ENCODE data around the gene PAXX. TPM values are rescaled to one million over a fixed set of nuclear protein-coding genes. Genes with fewer than 3 reads are reported as not detected.

PAXX gene
- total and polyA plus RNA-seq, 2 experiments from 2014 or later: 102 to 130 TPM

DNA sequence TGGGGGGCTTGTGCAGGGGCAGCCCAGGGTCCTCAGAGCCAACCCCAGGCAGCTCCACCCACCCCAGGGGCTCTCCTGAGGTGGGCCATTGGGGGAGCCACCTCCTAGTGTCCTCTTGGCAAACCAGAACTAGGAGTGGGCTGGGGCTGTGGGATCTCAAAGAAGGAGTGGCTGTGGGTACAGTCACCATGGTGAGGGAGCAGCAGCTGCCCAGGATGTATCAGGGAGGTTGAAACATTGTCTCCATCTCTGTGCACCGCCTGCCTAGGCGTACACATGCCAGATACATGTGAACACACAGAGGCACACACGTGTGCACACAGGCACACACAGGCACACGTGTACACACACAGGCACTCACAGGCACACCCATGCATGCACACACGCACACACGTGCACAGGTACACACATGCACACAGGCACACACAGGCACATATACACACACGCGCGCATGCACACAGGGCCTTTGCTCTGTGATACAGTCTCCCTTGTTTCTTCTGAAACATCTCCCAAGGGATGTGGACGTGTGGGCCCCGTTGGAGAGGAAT, 29.4 kb upstream of the PAXX start:
- no peak overlapping the region for H3K4me3 ChIP-seq
- no peak overlapping the region for H3K27ac ChIP-seq
- no peaks in the 10 kb centered on the region for H3K27me3 ChIP-seq
- no peaks in the 10 kb centered on the region for H3K9me3 ChIP-seq (ENCODE audit: low read depth)
- peaks cover 4% of the 10 kb centered on the region for H3K4me1 ChIP-seq (ENCODE audit: low read depth)
- H3K36me3 ChIP-seq: no peaks in the 10 kb centered on the region
- DNase-seq (ENCODE audit: low read depth in 1 of 2, low spot score in 1 of 2): no peak
- TF ChIP-seq CTCF (IDR thresholded peaks at IDR 0.05; ENCODE audit: low read depth, low read length): no peak

DNA sequence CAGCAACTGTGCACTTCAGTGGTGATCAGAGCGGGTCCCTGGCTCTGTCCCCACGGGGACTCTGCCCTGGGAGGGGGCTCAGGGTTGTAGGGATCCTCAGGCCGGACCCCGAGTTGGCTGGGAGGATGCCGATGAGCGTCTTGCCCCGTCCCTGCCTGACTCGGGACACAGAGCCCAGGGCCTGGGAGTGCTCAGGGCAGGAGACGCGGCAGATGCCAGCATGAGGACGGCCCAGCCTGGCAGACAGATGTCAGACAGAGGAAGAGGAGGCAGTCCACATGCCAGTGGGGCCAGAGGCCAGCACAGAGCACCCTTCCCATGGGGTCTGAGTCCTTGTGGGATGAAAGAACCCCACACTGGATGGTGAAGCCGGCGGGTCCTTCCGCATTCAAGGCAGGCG, 28.9 kb upstream of the PAXX start:
- TF ChIP-seq CTCF (IDR thresholded peaks at IDR 0.05; ENCODE audit: low read depth, low read length): no peak
- H3K4me3 ChIP-seq: no peak overlapping the region
- H3K27ac ChIP-seq: no peak overlapping the region
- no peak for DNase-seq (ENCODE audit: low read depth in 1 of 2, low spot score in 1 of 2)
- H3K27me3 ChIP-seq: no peaks in the 10 kb centered on the region
- no peaks in the 10 kb centered on the region for H3K36me3 ChIP-seq
- H3K4me1 ChIP-seq (ENCODE audit: low read depth): peaks cover 4% of the 10 kb centered on the region
- H3K9me3 ChIP-seq (ENCODE audit: low read depth): no peaks in the 10 kb centered on the region

GRCh38 chr9:136963751-136964150, 28.5 kb upstream of the PAXX start:
- peaks cover 4% of the 10 kb centered on the region for H3K4me1 ChIP-seq (ENCODE audit: low read depth)
- no peaks in the 10 kb centered on the region for H3K9me3 ChIP-seq (ENCODE audit: low read depth)
- H3K27me3 ChIP-seq: no peaks in the 10 kb centered on the region
- no peak for DNase-seq (ENCODE audit: low read depth in 1 of 2, low spot score in 1 of 2)
- H3K36me3 ChIP-seq: no peaks in the 10 kb centered on the region
- H3K27ac ChIP-seq: no peak overlapping the region
- no peak for TF ChIP-seq CTCF (IDR thresholded peaks at IDR 0.05; ENCODE audit: low read depth, low read length)
- no peak overlapping the region for H3K4me3 ChIP-seq

- H3K4me3 ChIP-seq: no peak overlapping the region
- no peak for TF ChIP-seq CTCF (IDR thresholded peaks at IDR 0.05; ENCODE audit: low read depth, low read length)
- no peaks in the 10 kb centered on the region for H3K9me3 ChIP-seq (ENCODE audit: low read depth)
- peaks cover 4% of the 10 kb centered on the region for H3K4me1 ChIP-seq (ENCODE audit: low read depth)
- H3K36me3 ChIP-seq: no peaks in the 10 kb centered on the region
- no peak for DNase-seq (ENCODE audit: low read depth in 1 of 2, low spot score in 1 of 2)
- no peaks in the 10 kb centered on the region for H3K27me3 ChIP-seq
- H3K27ac ChIP-seq: no peak overlapping the region
These were observed 28.0 kb upstream of the PAXX start for GRCh38 chr9:136964171-136964689.

GRCh38 chr9:136964833-136965422, 27.3 kb upstream of the PAXX start:
- DNase-seq (ENCODE audit: low read depth in 1 of 2, low spot score in 1 of 2): no peak
- Histone ChIP-seq H3K4me3 (no peak overlapping the region), H3K9me3 (ENCODE audit: low read depth) (no peaks in the 10 kb centered on the region), H3K27me3 (no peaks in the 10 kb centered on the region), H3K27ac (no peak overlapping the region), H3K36me3 (no peaks in the 10 kb centered on the region), H3K4me1 (ENCODE audit: low read depth) (peaks cover 4% of the 10 kb centered on the region)
- TF ChIP-seq CTCF (IDR thresholded peaks at IDR 0.05; ENCODE audit: low read depth, low read length): no peak

Measured in cardiac muscle cell (in vitro differentiated cells and primary cell).